Ovary (tissue), 9 donors: ENCODE results near the gene WDR49. TPM values are rescaled to one million over a fixed set of nuclear protein-coding genes. Genes with fewer than 3 reads are reported as not detected.

Experiments used
- DNase-seq, 5 donors: peaks; one replicate each; pipeline ENCODE4 v3.0.0-alpha.2; 2019 to 2020
- H3K27ac ChIP-seq, 2 donors: fragments of 200-600 bp; one replicate each; pipeline versions ENCODE4 v1.5.1 to v1.8.0; 2019 to 2022
- H3K27me3 ChIP-seq: fragments of 200-600 bp; one replicate; pipeline ENCODE4 v1.8.0; 2022
- H3K36me3 ChIP-seq: fragments of 200-600 bp; sonication (generic); one replicate; pipeline ENCODE4 v1.5.1; 2019
- H3K4me1 ChIP-seq: one replicate; pipeline ENCODE4 v1.8.1; 2013; ENCODE audit warnings: mild to moderate bottlenecking, moderate library complexity; ENCODE audit not compliant: insufficient read depth
- H3K4me3 ChIP-seq: fragments of 200-600 bp; sonication (generic); one replicate; pipeline ENCODE4 v1.5.1; 2017
- H3K9me3 ChIP-seq, 2 donors: fragments of 200-600 bp in 1 of 2; sonication (generic) in 1 of 2; one replicate each; pipeline versions ENCODE4 v1.5.1 to v1.8.1; 2013 to 2019; ENCODE audit warnings: mild to moderate bottlenecking in 1 of 2, moderate library complexity in 1 of 2
- CTCF ChIP-seq, 3 donors: fragments of 450-650 bp in 2 of 3; fragments of 200-600 bp in 1 of 3; IDR thresholded peaks; one replicate each; pipeline versions ENCODE4 v1.5.1 to v1.8.0; 2016 to 2022; ENCODE audit warnings: antibody characterized with exemption in 3 of 3, mild to moderate bottlenecking in 1 of 3
- EP300 ChIP-seq: sonication (generic); formaldehyde crosslinking; IDR thresholded peaks from one replicate; pipeline ENCODE4 v1.6.1; 2017; ENCODE audit warnings: antibody characterized with exemption
- POLR2A ChIP-seq: fragments of 450-650 bp; IDR thresholded peaks from one replicate; pipeline ENCODE4 v1.6.1; 2017; ENCODE audit warnings: antibody characterized with exemption, mild to moderate bottlenecking, moderate library complexity
- WGBS, 3 donors: extraction: QIAGEN DNeasy Blood & Tissue Kit in 1 of 3; methylation state at CpG; one replicate each; pipeline versions ENCODE4 v1.1.5 to v1.1.7; 2013 to 2017; 5-methylcytosine and 5-hydroxymethylcytosine counted together
- intact Hi-C, 4 donors: fragments of 100-400 bp; cut with DNase I; formaldehyde crosslinking; loops; one replicate each; pipeline versions ENCODE4 v1.11.0 to v1.15.1; 2022 to 2023
- polyA plus RNA-seq, 2 donors: library from polyadenylated mRNA; stranded (reverse); fragments of 200-250 nt in 1 of 2; fragments of 350-450 nt in 1 of 2; fragmentation: Illumina TruSeq in 1 of 2; extraction: RNeasy Lipid Tissue Mini Kit (QIAGEN cat#74804) in 1 of 2; gene quantifications; one replicate each; pipeline ENCODE4 v1.2.3, GENCODE V29; 2013 to 2014
- total RNA-seq, 7 donors: library from RNA; depleted of rRNA in 2 of 7; stranded (reverse); fragments of >200 nt in 2 of 7; fragmentation: NEBNext Ultra II Directional in 3 of 7; extraction: Animal tissue kit (Norgen Biotek cat#: 25700) in 3 of 7; gene quantifications; one replicate each; pipeline versions ENCODE4 v1.1.0 to v1.2.4, GENCODE V29; 2016 to 2023
- donor health status: DM: no; HTN: no; CAD: no; lungs with moderate emphysema.
- donor health status: DM: no; HTN: no; CAD: no.
- donor health status: Bipolar disorder and iron deficiency.
- donor health status: DM: yes; HTN: yes; CAD: no.
- donor health status: DM: no; HTN: no; CAD: no.
- donor health status: DM: yes; HTN: yes; CAD: no.

The WDR49 gene
- total and polyA plus RNA-seq, 9 donors, result 0.12 to 20.6 (median 1.0) TPM

GRCh38 chr3:167587651-167588050, 66.1 kb downstream of the WDR49 start:
- no peaks in the 10 kb centered on the region for H3K4me1 ChIP-seq
- TF ChIP-seq EP300, result no peak
- no peaks in the 10 kb centered on the region for H3K36me3 ChIP-seq
- no peak for DNase-seq
- no peaks in the 10 kb centered on the region for H3K27me3 ChIP-seq
- 83 to 96% (median 90%) methylated on average over 3 of the region's 3 CpGs for WGBS, 3 donors
- no peak overlapping the region for H3K27ac ChIP-seq
- intact Hi-C loops, result no loop called here
- H3K9me3 ChIP-seq, result no peaks in the 10 kb centered on the region
- H3K4me3 ChIP-seq, result no peak overlapping the region

- Histone ChIP-seq H3K27ac (no peak overlapping the region), H3K9me3 (no peaks in the 10 kb centered on the region), H3K4me1 (no peaks in the 10 kb centered on the region), H3K36me3 (no peaks in the 10 kb centered on the region), H3K27me3 (no peaks in the 10 kb centered on the region), H3K4me3 (no peak overlapping the region)
- WGBS, 3 donors, result 64 to 73% (median 72%) methylated on average over 7 of the region's 7 CpGs
- intact Hi-C loops, result no loop called here
- no peak for TF ChIP-seq POLR2A
- TF ChIP-seq CTCF (IDR thresholded peaks at IDR 0.05), result no peak
- no peak for TF ChIP-seq EP300
- DNase-seq, result no peak
Measured at GRCh38 chr3:167575000-167575600, 78.6 kb downstream of the WDR49 start.

GRCh38 chr3:167572991-167573390, 80.8 kb downstream of the WDR49 start:
- no peaks in the 10 kb centered on the region for H3K4me1 ChIP-seq
- H3K27ac ChIP-seq, result no peak overlapping the region
- no peak for DNase-seq
- intact Hi-C loops, result no loop called here
- no peaks in the 10 kb centered on the region for H3K27me3 ChIP-seq
- H3K4me3 ChIP-seq, result no peak overlapping the region
- 57 to 72% (median 58%) methylated on average over 2 of the region's 2 CpGs for WGBS, 3 donors
- H3K9me3 ChIP-seq, result no peaks in the 10 kb centered on the region
- TF ChIP-seq CTCF (IDR thresholded peaks at IDR 0.05) (no peak), EP300 (no peak), POLR2A (no peak)
- no peaks in the 10 kb centered on the region for H3K36me3 ChIP-seq

GRCh38 chr3:167568634-167569033, 85.1 kb downstream of the WDR49 start:
- Histone ChIP-seq H3K9me3 (no peaks in the 10 kb centered on the region), H3K36me3 (no peaks in the 10 kb centered on the region), H3K4me1 (no peaks in the 10 kb centered on the region), H3K4me3 (no peak overlapping the region), H3K27me3 (no peaks in the 10 kb centered on the region), H3K27ac (no peak overlapping the region)
- 88 to 94% (median 92%) methylated on average over 2 of the region's 2 CpGs for WGBS, 3 donors
- no peak for DNase-seq
- no peak for TF ChIP-seq POLR2A
- no peak for TF ChIP-seq EP300
- no peak for TF ChIP-seq CTCF (IDR thresholded peaks at IDR 0.05)
- intact Hi-C loops, result no loop called here

GRCh38 chr3:167565489-167565888, 88.3 kb downstream of the WDR49 start:
- Histone ChIP-seq H3K9me3 (no peaks in the 10 kb centered on the region), H3K27ac (no peak overlapping the region), H3K36me3 (no peaks in the 10 kb centered on the region), H3K4me3 (no peak overlapping the region), H3K27me3 (no peaks in the 10 kb centered on the region), H3K4me1 (no peaks in the 10 kb centered on the region)
- DNase-seq, result no peak
- intact Hi-C loops, result no loop called here
- TF ChIP-seq POLR2A (no peak), CTCF (IDR thresholded peaks at IDR 0.05) (no peak), EP300 (no peak)
- 59 to 87% (median 75%) methylated on average over 1 of the region's 1 CpG for WGBS, 3 donors
